IMR-90 (cell line): ENCODE measurements around the gene PLAGL1. TPM values are rescaled to one million over a fixed set of nuclear protein-coding genes. Genes with fewer than 3 reads are reported as not detected.

Experiments
- ATAC-seq: fragments of 200-7000 bp; cut with Tn5 transposase; 2 replicates; pipeline ENCODE4 v1.9.1; 2020; ENCODE audit warnings: low read depth, mild to moderate bottlenecking, moderate library complexity
- BruUV-seq: library from RNA; stranded (reverse); fragments of 400-500 nt; replicated peaks from 2 replicates; lab custom pipeline; 2021; lab: Mats Ljungman, UMichigan
- CTCF ChIA-PET: fragments of 300-600 bp; formaldehyde crosslinking; extraction: SDS; loops from one replicate; lab custom pipeline; 2021; ENCODE audit warnings: antibody characterized with exemption; lab: Yijun Ruan, JAX
- POLR2A ChIA-PET: fragments of 300-600 bp; sonication (Branson Sonifier 250); formaldehyde crosslinking; loops from one replicate; lab custom pipeline; 2022; ENCODE audit warnings: antibody characterized with exemption; ENCODE audit not compliant: unreplicated experiment; lab: Charles Lee
- DNase-seq: peaks from one replicate; pipeline ENCODE4 v3.0.0; 2013
- H2AFZ ChIP-seq: replicated peaks from 2 replicates; pipeline ENCODE3; 2013; ENCODE audit warnings: low read length, mild to moderate bottlenecking; ENCODE audit not compliant: poor library complexity
- H2AK5ac ChIP-seq: 2 replicates; pipeline ENCODE4 v1.6.1; 2013; ENCODE audit warnings: low read depth, low read length, inconsistent platforms
- H2AK9ac ChIP-seq: replicated peaks from 2 replicates; pipeline ENCODE3; 2013; ENCODE audit warnings: mild to moderate bottlenecking, low read depth, low read length, moderate library complexity; ENCODE audit not compliant: poor library complexity
- H2BK120ac ChIP-seq: 2 replicates; pipeline ENCODE4 v1.6.1; 2013; ENCODE audit warnings: low read depth, low read length, inconsistent platforms
- H2BK15ac ChIP-seq: 3 replicates; pipeline ENCODE4 v1.6.1; 2013; ENCODE audit warnings: low read depth, low read length, inconsistent platforms
- H2BK20ac ChIP-seq: 2 replicates; pipeline ENCODE4 v1.6.1; 2013; ENCODE audit warnings: low read depth, mild to moderate bottlenecking, inconsistent platforms, low read length, moderate library complexity
- H2BK5ac ChIP-seq: 2 replicates; pipeline ENCODE4 v1.6.1; 2013; ENCODE audit warnings: mild to moderate bottlenecking, low read depth, low read length, inconsistent platforms; ENCODE audit not compliant: poor library complexity, severe bottlenecking
- H3K14ac ChIP-seq: replicated peaks from 2 replicates; pipeline ENCODE4 v1.6.1; 2013; ENCODE audit warnings: low read depth, low read length, inconsistent platforms
- H3K18ac ChIP-seq: 2 replicates; pipeline ENCODE4 v1.6.1; 2013; ENCODE audit warnings: low read depth, low read length, control low read depth
- H3K23ac ChIP-seq: 2 replicates; pipeline ENCODE4 v1.6.1; 2013; ENCODE audit warnings: low read depth, low read length, inconsistent platforms
- H3K27ac ChIP-seq: 2 replicates; pipeline ENCODE4 v1.5.1; 2013; ENCODE audit warnings: mild to moderate bottlenecking, control low read depth, low read length; ENCODE audit not compliant: insufficient read depth
- H3K27me3 ChIP-seq: 2 replicates; pipeline ENCODE4 v1.6.1; 2013; ENCODE audit warnings: low read length; ENCODE audit not compliant: control insufficient read depth, insufficient read depth
- H3K36me3 ChIP-seq: 2 replicates; pipeline ENCODE4 v1.6.1; 2013; ENCODE audit warnings: low read length, mixed read lengths; ENCODE audit not compliant: control insufficient read depth, insufficient read depth
- H3K4ac ChIP-seq: 2 replicates; pipeline ENCODE4 v1.6.1; 2013; ENCODE audit warnings: low read depth, low read length, inconsistent platforms
- H3K4me1 ChIP-seq: 2 replicates; pipeline ENCODE4 v1.6.1; 2013; ENCODE audit warnings: low read length, mixed read lengths; ENCODE audit not compliant: control insufficient read depth, insufficient read depth
- H3K4me2 ChIP-seq: 2 replicates; pipeline ENCODE4 v1.6.1; 2013; ENCODE audit warnings: low read depth, mild to moderate bottlenecking, control low read depth, low read length, moderate library complexity
- H3K4me3 ChIP-seq: 2 replicates; pipeline ENCODE4 v1.5.1; 2013; ENCODE audit warnings: low read depth, mild to moderate bottlenecking, control low read depth, low read length, moderate library complexity; ENCODE audit not compliant: insufficient read depth
- H3K56ac ChIP-seq: 2 replicates; pipeline ENCODE4 v1.6.1; 2013; ENCODE audit warnings: low read length, inconsistent platforms; ENCODE audit not compliant: insufficient read depth; ENCODE audit errors: extremely low read depth
- H3K79me1 ChIP-seq, 2 experiments: 2 replicates each; pipeline ENCODE4 v1.6.1; 2013; ENCODE audit warnings: low read length in 2 of 2, inconsistent platforms in 1 of 2, low read depth in 1 of 2
- H3K9ac ChIP-seq: 2 replicates; pipeline ENCODE4 v1.6.1; 2013; ENCODE audit warnings: low read depth, low read length, control low read depth
- H3K9me1 ChIP-seq: 2 replicates; pipeline ENCODE4 v1.6.1; 2013; ENCODE audit warnings: low read length, inconsistent platforms; ENCODE audit not compliant: insufficient read depth
- H3K9me3 ChIP-seq: 2 replicates; pipeline ENCODE4 v1.6.1; 2013; ENCODE audit warnings: low read length; ENCODE audit not compliant: control insufficient read depth, insufficient read depth
- H4K20me1 ChIP-seq: 2 replicates; pipeline ENCODE4 v1.6.1; 2013; ENCODE audit warnings: low read length, inconsistent platforms; ENCODE audit not compliant: insufficient read depth
- H4K5ac ChIP-seq: 2 replicates; pipeline ENCODE4 v1.6.1; 2013; ENCODE audit warnings: mild to moderate bottlenecking, low read depth, low read length, control low read depth
- H4K8ac ChIP-seq, 2 experiments: 2 replicates each; pipeline ENCODE4 v1.6.1; 2013; ENCODE audit warnings: low read depth in 2 of 2, low read length in 2 of 2, control low read depth in 1 of 2, inconsistent platforms in 1 of 2
- H4K91ac ChIP-seq: 2 replicates; pipeline ENCODE4 v1.6.1; 2013; ENCODE audit warnings: low read depth, low read length, inconsistent platforms; ENCODE audit not compliant: insufficient read depth
- BHLHE40 ChIP-seq: fragments of 150-350 bp; IDR thresholded peaks from 2 replicates; pipeline ENCODE4 v1.6.1; 2016; ENCODE audit warnings: mild to moderate bottlenecking, low read depth, low read length
- CEBPB ChIP-seq: IDR thresholded peaks from 2 replicates; pipeline ENCODE4 v1.6.1; 2012; ENCODE audit warnings: low read depth, low read length, improper control_type of control experiment
- CHD1 ChIP-seq: IDR thresholded peaks from 2 replicates; pipeline ENCODE4 v1.6.1; 2012; ENCODE audit warnings: low read depth, low read length, improper control_type of control experiment
- CTCF ChIP-seq: conservative IDR thresholded peaks from 2 replicates; pipeline ENCODE4 v1.5.1; 2012; ENCODE audit warnings: mild to moderate bottlenecking, low read depth, low read length, improper control_type of control experiment
- ELK1 ChIP-seq: fragments of 150-350 bp; IDR thresholded peaks from 2 replicates; pipeline ENCODE4 v1.6.1; 2016; ENCODE audit warnings: low read depth, mild to moderate bottlenecking, low read length, moderate library complexity, borderline replicate concordance
- FOS ChIP-seq: fragments of 150-350 bp; IDR thresholded peaks from 2 replicates; pipeline ENCODE4 v1.6.1; 2016; ENCODE audit warnings: low read depth, low read length
- MAFK ChIP-seq: IDR thresholded peaks from 2 replicates; pipeline ENCODE4 v1.6.1; 2012; ENCODE audit warnings: low read depth, low read length, improper control_type of control experiment
- MAZ ChIP-seq: IDR thresholded peaks from 2 replicates; pipeline ENCODE4 v1.6.1; 2012; ENCODE audit warnings: low read depth, mild to moderate bottlenecking, low read length, improper control_type of control experiment, moderate library complexity, borderline replicate concordance
- MXI1 ChIP-seq: IDR thresholded peaks from 2 replicates; pipeline ENCODE4 v1.6.1; 2012; ENCODE audit warnings: low read depth, mild to moderate bottlenecking, low read length, moderate library complexity, borderline replicate concordance
- NFE2L2 ChIP-seq: fragments of 150-350 bp; IDR thresholded peaks from 2 replicates; pipeline ENCODE4 v1.6.1; 2016; ENCODE audit warnings: low read depth, mild to moderate bottlenecking, low read length
- POLR2A ChIP-seq: IDR thresholded peaks from 2 replicates; pipeline ENCODE4 v1.6.1; 2012; ENCODE audit warnings: mild to moderate bottlenecking, low read depth, low read length
- RAD21 ChIP-seq: IDR thresholded peaks from 2 replicates; pipeline ENCODE4 v1.6.1; 2012; ENCODE audit warnings: low read length, improper control_type of control experiment
- RCOR1 ChIP-seq: IDR thresholded peaks from 2 replicates; pipeline ENCODE4 v1.6.1; 2012; ENCODE audit warnings: mild to moderate bottlenecking, low read length, improper control_type of control experiment; ENCODE audit not compliant: insufficient replicate concordance
- RFX5 ChIP-seq: IDR thresholded peaks from 2 replicates; pipeline ENCODE4 v1.8.0; 2012; ENCODE audit warnings: low read depth, mild to moderate bottlenecking, low read length, moderate library complexity
- SMC3 ChIP-seq: fragments of 150-350 bp; IDR thresholded peaks from 2 replicates; pipeline ENCODE4 v1.6.1; 2016; ENCODE audit warnings: low read depth, mild to moderate bottlenecking, antibody characterized with exemption, low read length, moderate library complexity
- USF2 ChIP-seq: fragments of 150-350 bp; IDR thresholded peaks from 2 replicates; pipeline ENCODE4 v1.6.1; 2017; ENCODE audit warnings: mild to moderate bottlenecking, antibody characterized with exemption, low read length, low read depth
- WGBS, 2 experiments: methylation state at CpG; one replicate each; pipeline versions ENCODE4 v1.1.5 to v1.1.7; 2013; ENCODE audit warnings: missing lambda C conversion rate in 2 of 2; ENCODE audit not compliant: insufficient read length in 1 of 2; ENCODE audit errors: extremely low coverage in 2 of 2; 5-methylcytosine and 5-hydroxymethylcytosine counted together
- dilution Hi-C: fragments of 300-500 bp; cut with HindIII; formaldehyde crosslinking; loops from one replicate; pipeline ENCODE4 v1.14.3; 2018; ENCODE audit warnings: low sequenced_read_pairs; ENCODE audit not compliant: unreplicated experiment
- in situ Hi-C: fragments of 300-500 bp; cut with MboI; formaldehyde crosslinking; loops from 3 replicates; pipeline ENCODE4 v1.14.3; 2019; ENCODE audit warnings: low sequenced_read_pairs, inconsistent platforms, mixed read lengths
- intact Hi-C: fragments of 100-400 bp; cut with micrococcal nuclease; formaldehyde crosslinking; loops from 2 replicates; pipeline ENCODE4 v1.10.0; 2022
- polyA plus RNA-seq, 3 experiments: library from polyadenylated mRNA; depleted of rRNA; stranded (reverse); fragments of >200 nt; gene quantifications; 2 replicates each; pipeline ENCODE4 v1.2.3, GENCODE V29; 2012; ENCODE audit warnings: low replicate concordance in 1 of 3
- total RNA-seq: library from RNA; depleted of rRNA; stranded (reverse); fragments of >200 nt; gene quantifications from 2 replicates; pipeline ENCODE4 v1.2.3, GENCODE V29; 2012

The PLAGL1 gene
- total and polyA plus RNA-seq, 2 of the 4 experiments (the other 2 are of a cell fraction) = 23.3 to 73.8 TPM

- no peak overlapping the region for H2BK120ac ChIP-seq
- H3K4me3 ChIP-seq = no peak overlapping the region
- ATAC-seq = no peak
- H2AK5ac ChIP-seq = no peak overlapping the region
- H3K18ac ChIP-seq = no peak overlapping the region
- peaks cover 0 to 13% of the 10 kb centered on the region in 2 experiments; a peak in 2 of 4 replicates for H3K79me1 ChIP-seq
- dilution Hi-C loops (no loop called here), in situ Hi-C loops (no loop called here), intact Hi-C loops (no loop called here)
- no peak overlapping the region for H2BK15ac ChIP-seq
- 0 out of 2 replicates have a peak, but pooled peaks cover 1% of the 10 kb centered on the region for H3K36me3 ChIP-seq
- ChIA-PET CTCF (no interaction called here), POLR2A (no interaction called here)
- no peak overlapping the region for H3K9ac ChIP-seq
- H3K14ac ChIP-seq = no peak overlapping the region
- no peak overlapping the region for H3K56ac ChIP-seq
- no peaks in the 10 kb centered on the region; the same call in none of the 2 replicates for H3K27me3 ChIP-seq
- TF ChIP-seq BHLHE40 (no peak), FOS (no peak), USF2 (no peak), ELK1 (no peak), MAFK (no peak), RAD21 (no peak), CTCF (no peak), NFE2L2 (no peak), MAZ (no peak), MXI1 (no peak), POLR2A (no peak), CEBPB (no peak), RCOR1 (no peak), RFX5 (no peak), CHD1 (no peak), SMC3 (no peak)
- 100% methylated on average over 1 of the region's 1 CpG; no CpG with 5 or more reads in 1 of the 2 experiments for WGBS, 2 experiments
- H3K4me2 ChIP-seq = no peak overlapping the region
- H4K8ac ChIP-seq = no peak overlapping the region
- H4K5ac ChIP-seq = no peak overlapping the region
- H2BK20ac ChIP-seq = no peak overlapping the region
- no peaks in the 10 kb centered on the region; the same call in 1 of the 2 replicates for H3K9me3 ChIP-seq
- no peaks in the 10 kb centered on the region for H3K9me1 ChIP-seq
- no peak overlapping the region for H2BK5ac ChIP-seq
- no peaks in the 10 kb centered on the region; the same call in 1 of the 2 replicates for H4K20me1 ChIP-seq
- no peak overlapping the region for H3K27ac ChIP-seq
- no peak overlapping the region for H3K23ac ChIP-seq
- H4K91ac ChIP-seq = no peak overlapping the region
- H2AFZ ChIP-seq = no peak overlapping the region
- no TSS peak for BruUV-seq
- no peaks in the 10 kb centered on the region for H3K4me1 ChIP-seq
- no peak overlapping the region for H2AK9ac ChIP-seq
- no peak overlapping the region for H3K4ac ChIP-seq
- DNase-seq = no peak
Observed at GRCh38 chr6:143992285-143992684, 15.8 kb downstream of the PLAGL1 start.
